VCaP (cell line): Measurements from ENCODE around the gene LRRN1.

Experiments used
- H3K27ac ChIP-seq: fragments of 450-650 bp; 2 replicates; pipeline ENCODE4 v1.5.1; 2017
- TF ChIP-seq, protein P1 (sequence below): fragments of 450-650 bp; conservative IDR thresholded peaks from 2 replicates; pipeline ENCODE4 v1.5.1; 2017; ENCODE audit warnings: mild to moderate bottlenecking, moderate library complexity

The LRRN1 gene

DNA sequence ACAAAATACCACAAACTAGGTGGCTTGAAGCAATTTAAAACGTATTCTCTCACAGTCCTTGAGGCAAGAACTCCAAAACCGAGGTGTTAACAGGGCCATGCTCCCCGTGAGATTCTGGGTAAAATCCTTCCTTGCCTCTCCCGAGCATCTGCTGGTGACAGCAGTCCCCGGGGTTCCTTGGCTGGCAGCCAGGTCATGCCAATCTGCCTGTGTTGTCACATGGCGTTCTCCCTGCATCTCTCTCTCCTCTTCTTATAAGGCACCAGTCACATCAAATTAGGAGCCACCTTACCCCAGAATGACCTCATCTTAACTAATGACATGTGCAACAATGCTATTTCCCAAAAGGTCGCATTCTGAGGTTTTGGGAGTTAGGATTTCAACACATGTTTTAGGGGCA lies 26.3 kb upstream of the LRRN1 start:
- TF ChIP-seq, protein P1, sequence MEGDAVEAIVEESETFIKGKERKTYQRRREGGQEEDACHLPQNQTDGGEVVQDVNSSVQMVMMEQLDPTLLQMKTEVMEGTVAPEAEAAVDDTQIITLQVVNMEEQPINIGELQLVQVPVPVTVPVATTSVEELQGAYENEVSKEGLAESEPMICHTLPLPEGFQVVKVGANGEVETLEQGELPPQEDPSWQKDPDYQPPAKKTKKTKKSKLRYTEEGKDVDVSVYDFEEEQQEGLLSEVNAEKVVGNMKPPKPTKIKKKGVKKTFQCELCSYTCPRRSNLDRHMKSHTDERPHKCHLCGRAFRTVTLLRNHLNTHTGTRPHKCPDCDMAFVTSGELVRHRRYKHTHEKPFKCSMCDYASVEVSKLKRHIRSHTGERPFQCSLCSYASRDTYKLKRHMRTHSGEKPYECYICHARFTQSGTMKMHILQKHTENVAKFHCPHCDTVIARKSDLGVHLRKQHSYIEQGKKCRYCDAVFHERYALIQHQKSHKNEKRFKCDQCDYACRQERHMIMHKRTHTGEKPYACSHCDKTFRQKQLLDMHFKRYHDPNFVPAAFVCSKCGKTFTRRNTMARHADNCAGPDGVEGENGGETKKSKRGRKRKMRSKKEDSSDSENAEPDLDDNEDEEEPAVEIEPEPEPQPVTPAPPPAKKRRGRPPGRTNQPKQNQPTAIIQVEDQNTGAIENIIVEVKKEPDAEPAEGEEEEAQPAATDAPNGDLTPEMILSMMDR: no peak
- no peak overlapping the region for H3K27ac ChIP-seq

DNA sequence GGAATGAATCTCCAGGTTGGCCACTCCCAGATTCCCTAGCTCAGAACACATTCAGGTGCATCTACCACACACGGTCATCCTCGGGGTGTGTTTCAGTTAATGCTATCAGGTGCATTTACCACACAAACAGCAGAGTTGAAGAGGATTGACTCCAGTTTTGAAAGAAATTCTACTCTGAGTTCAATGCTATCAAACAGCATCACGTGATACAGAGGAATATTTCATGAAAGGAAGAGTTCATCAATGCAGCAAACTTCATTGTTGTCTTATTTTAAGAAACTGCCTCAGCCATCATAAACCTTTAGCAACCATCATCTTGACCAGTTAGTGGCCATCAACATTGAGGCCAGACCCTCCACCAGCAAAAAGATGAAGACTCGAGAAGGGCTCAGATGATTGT lies 22.6 kb upstream of the LRRN1 start:
- no peak overlapping the region for H3K27ac ChIP-seq
- TF ChIP-seq, protein P1: no peak

DNA sequence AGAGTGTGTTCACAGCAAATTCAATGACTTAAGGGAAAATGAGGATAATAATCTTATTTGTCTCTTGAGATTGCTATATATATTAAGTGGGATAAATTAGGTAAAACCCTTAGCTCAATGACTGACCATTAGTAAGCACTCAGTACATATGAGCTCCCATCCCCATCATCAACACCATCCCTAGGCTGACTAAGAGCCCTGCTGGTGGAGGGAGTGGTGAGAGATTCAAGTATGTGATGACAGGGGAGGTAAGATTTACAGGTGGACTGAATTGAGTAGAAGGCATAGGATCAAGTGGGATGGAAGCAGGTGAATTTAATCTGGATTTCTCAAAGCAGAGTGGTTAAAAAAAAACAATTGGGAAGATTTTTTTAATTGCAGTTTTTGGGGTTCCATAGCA lies 21.0 kb upstream of the LRRN1 start:
- TF ChIP-seq, protein P1: no peak

DNA sequence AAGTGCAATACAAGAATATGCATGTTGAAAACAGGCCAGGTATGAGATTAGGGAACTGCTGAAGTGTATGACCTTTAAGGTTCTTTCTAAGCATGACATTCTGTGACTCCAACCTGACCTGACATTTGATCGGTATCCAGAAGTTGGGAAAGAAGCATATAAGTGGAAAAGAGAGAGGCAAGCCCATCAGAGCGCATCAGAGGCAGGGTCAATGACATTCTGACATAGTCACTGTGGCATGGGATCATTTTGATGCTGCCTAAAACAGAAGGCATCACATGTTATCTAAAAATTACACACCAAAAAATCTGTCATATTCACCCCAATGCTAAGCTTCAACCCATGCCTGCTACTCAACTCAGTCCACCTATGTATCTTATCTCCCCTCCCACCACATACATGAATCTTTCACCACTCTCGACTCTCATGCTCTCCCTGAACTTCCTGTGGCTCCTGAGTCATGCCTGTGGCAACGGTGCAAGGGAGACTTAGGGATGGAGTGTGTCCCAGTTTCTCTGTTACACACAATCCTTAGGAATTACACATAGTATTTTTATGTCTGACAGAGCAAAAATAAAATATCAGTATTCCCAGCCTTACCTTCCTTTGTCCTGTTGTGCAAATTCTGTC lies 20.5 kb upstream of the LRRN1 start:
- TF ChIP-seq, protein P1: no peak
- H3K27ac ChIP-seq: no peak overlapping the region

More for the DNA sequence above, 21.0 kb upstream of the LRRN1 start:
- H3K27ac ChIP-seq: no peak overlapping the region

DNA sequence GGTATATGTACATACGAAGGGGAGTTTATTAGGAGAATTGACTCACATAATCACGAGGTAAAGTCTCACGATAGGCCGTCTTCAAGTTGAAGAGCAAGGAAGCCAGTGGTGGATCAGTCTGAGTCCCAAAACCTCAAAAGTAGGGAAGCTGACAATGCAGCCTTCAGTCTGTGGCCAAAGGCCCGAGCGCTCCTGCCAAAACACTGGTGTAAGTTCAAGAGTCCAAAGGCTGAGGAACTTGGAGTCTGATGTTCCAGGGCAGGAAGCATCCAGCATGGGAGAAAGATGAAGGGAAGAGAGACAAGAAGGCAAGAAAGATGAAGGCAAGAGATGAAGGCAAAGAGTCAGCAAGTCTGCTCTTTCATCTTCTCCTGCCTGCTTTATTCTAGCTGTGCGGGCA lies 16.8 kb upstream of the LRRN1 start:
- TF ChIP-seq, protein P1: no peak
- no peak overlapping the region for H3K27ac ChIP-seq

DNA sequence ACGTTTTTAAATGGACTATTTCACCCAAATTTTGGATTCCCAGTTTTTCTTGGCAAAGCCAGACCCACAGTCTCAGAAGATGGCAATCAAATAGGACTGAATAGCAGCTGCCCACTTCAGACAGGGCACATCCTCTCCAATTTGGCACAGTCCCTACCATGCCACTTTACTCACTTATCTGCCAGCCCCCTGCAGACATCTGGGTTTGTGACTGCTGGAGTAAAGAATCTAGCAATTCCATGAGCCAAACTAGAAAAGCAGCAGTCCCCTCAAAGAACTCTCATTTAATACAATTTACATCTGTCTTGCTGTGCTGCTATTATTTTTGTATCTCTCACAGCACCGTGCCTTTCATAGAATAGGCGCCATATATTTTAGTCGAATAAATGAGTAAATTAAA lies 16.0 kb upstream of the LRRN1 start:
- H3K27ac ChIP-seq: no peak overlapping the region
- TF ChIP-seq, protein P1: no peak

DNA sequence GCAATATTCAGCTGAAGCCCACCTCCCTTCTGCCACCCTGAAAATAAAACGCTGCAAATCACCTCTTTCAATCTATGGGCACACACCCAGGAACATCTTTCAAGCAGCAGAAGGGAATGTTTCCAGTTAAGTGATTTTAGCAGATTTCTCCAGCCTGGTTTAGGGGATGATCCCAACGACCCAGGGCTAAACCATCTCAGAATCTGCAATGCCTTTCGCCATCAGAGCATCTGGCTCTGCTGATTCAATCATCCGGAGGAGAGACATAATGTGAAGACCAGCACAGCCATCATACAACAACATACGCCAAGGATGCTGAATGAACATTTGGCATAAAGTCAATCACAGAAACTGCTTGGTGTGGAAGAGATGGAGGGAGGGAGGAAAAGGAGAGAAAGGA lies 15.5 kb upstream of the LRRN1 start:
- TF ChIP-seq, protein P1: no peak

More for the DNA sequence above, 15.5 kb upstream of the LRRN1 start:
- no peak overlapping the region for H3K27ac ChIP-seq
